Measurements from ENCODE around the gene CDH3.

Gene CDH3

GRCh38 chr16:68644715-68645493, at the start of gene CDH3:
CDH3 (plus strand) TSS chr16:68645310; CDS start chr16:68645380, 70 bp downstream.
- peak in 1 of 3 experiments; percentile 24 for DNase-seq (ENCODE audit: low read depth in 3 of 3)

- no peak for DNase-seq (ENCODE audit: low read depth in 3 of 3)
These were observed 48.8 kb upstream of the CDH3 start for GRCh38 chr16:68596266-68596665.

GRCh38 chr16:68599586-68599985, 45.5 kb upstream of the CDH3 start:
- DNase-seq (ENCODE audit: low read depth in 3 of 3), result no peak

GRCh38 chr16:68605746-68606145, 39.4 kb upstream of the CDH3 start:
- no peak for DNase-seq (ENCODE audit: low read depth in 3 of 3)

GRCh38 chr16:68607443-68607842, 37.7 kb upstream of the CDH3 start:
- DNase-seq (ENCODE audit: low read depth in 3 of 3), result no peak

GRCh38 chr16:68608330-68608729, 36.8 kb upstream of the CDH3 start:
- no peak for DNase-seq (ENCODE audit: low read depth in 3 of 3)

GRCh38 chr16:68612996-68613395, 32.1 kb upstream of the CDH3 start:
- DNase-seq (ENCODE audit: low read depth in 3 of 3), result no peak

GRCh38 chr16:68617734-68618133, 27.4 kb upstream of the CDH3 start:
- DNase-seq (ENCODE audit: low read depth in 3 of 3), result no peak

GRCh38 chr16:68626557-68626956, 18.6 kb upstream of the CDH3 start:
- DNase-seq (ENCODE audit: low read depth in 3 of 3), result no peak

GRCh38 chr16:68627951-68628425, 17.1 kb upstream of the CDH3 start:
- no peak for DNase-seq (ENCODE audit: low read depth in 3 of 3)

GRCh38 chr16:68629351-68629910, 15.7 kb upstream of the CDH3 start:
- no peak for DNase-seq (ENCODE audit: low read depth in 3 of 3)

- DNase-seq (ENCODE audit: low read depth in 3 of 3), result no peak
These were observed 9.0 kb upstream of the CDH3 start for GRCh38 chr16:68636064-68636560.

- DNase-seq (ENCODE audit: low read depth in 3 of 3), result no peak
These were observed 8.3 kb upstream of the CDH3 start for GRCh38 chr16:68636818-68637217.

GRCh38 chr16:68640972-68641371, 4.1 kb upstream of the CDH3 start:
- no peak for DNase-seq (ENCODE audit: low read depth in 3 of 3)

GRCh38 chr16:68642047-68642435, 3.1 kb upstream of the CDH3 start:
- DNase-seq (ENCODE audit: low read depth in 3 of 3), result no peak

- DNase-seq (ENCODE audit: low read depth in 3 of 3), result no peak
These were observed 2.5 kb upstream of the CDH3 start for GRCh38 chr16:68642436-68643101.

GRCh38 chr16:68643227-68643626, 1.9 kb upstream of the CDH3 start:
- DNase-seq (ENCODE audit: low read depth in 3 of 3), result no peak

- no peak for DNase-seq (ENCODE audit: low read depth in 3 of 3)
These were observed 1.3 kb upstream of the CDH3 start for GRCh38 chr16:68643847-68644246.

- DNase-seq (ENCODE audit: low read depth in 3 of 3), result no peak
These were observed 814 bp upstream of the CDH3 start for GRCh38 chr16:68644296-68644695.

- no peak for DNase-seq (ENCODE audit: low read depth in 3 of 3)
These were observed 631 bp downstream of the CDH3 start for GRCh38 chr16:68645494-68646388.

GRCh38 chr16:68646953-68647659, 2.0 kb downstream of the CDH3 start:
- DNase-seq (ENCODE audit: low read depth in 3 of 3), result no peak
